SK-N-MC (cell line): ENCODE measurements around the gene RABIF.

Experiments used
- EZH2 ChIP-seq: fragments of 200-600 bp; sonication (generic); IDR thresholded peaks from one replicate; pipeline ENCODE4 v1.6.1; 2017; ENCODE audit warnings: antibody characterized with exemption
- POLR2AphosphoS5 ChIP-seq: IDR thresholded peaks from 2 replicates; pipeline ENCODE4 v1.6.1; 2012; ENCODE audit warnings: mild to moderate bottlenecking, low read depth, low read length, borderline replicate concordance

DNA sequence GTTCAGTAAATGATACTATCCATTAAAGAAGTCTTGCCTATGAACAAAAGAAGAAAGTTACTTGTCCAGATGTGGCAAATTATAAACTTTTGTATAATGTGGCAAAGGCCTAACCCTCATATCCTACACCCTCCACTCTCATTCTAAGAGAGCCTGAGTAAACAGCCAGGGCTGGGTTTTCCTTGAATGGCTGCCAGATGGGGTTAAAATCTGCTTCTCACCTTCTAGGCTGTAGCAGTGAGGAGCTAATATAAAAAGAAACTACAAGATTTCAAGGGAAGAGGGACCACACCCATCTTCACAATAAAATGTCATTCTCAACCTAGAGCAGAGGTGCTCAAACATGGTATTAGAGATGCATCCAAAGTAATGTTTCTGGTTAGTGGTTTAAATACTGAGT lies 8.9 kb downstream of the RABIF start:
- TF ChIP-seq EZH2 (no peak), POLR2AphosphoS5 (no peak)
